ENCODE data around the gene MXD1.

MXD1 gene

DNA sequence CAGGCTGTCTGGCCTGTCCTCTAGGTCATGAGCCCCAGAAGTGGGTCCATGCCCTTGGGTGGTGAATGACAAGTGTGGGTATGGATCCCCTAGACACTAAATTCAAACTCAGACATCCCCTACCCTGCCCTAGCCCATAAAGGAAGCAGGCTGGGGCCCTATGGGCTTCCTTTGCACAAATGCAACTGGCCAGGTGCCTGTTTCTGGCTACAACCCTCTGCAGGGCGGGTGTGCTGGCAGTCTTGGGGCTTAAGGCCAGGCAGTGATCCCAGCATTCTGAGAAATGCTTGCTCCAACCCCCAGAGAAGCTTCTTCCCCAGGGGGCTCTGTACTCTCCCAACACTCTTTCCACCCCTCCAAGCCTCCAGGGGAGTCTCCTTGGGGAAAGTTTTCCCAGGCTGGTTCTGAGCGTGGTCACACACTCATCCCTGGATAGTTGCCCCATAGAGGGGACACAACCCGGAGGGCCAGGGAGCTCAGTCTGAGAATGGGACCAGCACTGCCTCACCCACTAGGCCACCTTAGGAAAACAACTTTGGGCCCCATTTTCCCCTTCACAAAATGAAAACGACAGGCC is 63.1 kb downstream of the MXD1 start:
- no peak for DNase-seq (ENCODE audit: low spot score)

DNA sequence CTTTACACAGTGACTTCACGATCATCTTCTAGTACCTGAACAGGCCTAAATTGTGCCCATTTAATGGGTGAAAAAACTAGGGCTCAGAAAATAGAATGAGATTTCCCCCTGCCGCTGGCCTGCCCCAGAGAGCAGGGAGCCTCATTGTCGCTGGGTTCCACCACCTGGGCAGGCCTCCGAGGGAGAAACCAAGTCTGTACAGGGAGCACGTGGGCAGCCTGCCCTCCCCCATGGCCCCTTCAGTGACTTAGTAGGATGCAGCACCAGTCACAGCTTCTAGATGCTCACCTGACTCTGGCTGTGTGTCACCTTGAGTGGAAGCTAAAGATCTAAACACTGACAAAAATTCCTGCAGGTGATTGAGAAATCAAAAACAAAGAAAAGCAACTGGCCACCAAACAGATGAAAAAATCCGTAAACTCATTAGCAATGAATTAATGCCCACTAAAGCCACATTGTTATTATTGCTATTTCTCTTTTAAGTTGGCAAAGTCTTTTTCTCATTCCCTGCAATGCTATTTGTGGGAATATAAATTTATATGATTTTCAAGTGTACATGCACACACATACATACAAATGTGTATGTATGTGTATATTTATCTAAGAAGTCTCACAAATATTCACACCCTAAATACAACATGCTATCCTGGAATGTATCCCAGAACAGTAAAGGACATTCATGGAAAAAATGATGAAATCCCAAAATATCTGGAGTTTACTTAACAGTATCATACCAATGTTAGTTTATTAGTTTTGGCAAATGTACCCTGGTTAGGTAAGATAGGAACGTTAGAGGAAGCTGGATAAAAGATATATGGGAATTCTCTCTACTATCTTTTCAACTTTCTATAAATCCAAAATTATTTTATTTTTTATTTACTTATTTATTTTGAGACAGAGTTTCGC is 65.2 kb downstream of the MXD1 start:
- DNase-seq (ENCODE audit: low spot score), result no peak

DNA sequence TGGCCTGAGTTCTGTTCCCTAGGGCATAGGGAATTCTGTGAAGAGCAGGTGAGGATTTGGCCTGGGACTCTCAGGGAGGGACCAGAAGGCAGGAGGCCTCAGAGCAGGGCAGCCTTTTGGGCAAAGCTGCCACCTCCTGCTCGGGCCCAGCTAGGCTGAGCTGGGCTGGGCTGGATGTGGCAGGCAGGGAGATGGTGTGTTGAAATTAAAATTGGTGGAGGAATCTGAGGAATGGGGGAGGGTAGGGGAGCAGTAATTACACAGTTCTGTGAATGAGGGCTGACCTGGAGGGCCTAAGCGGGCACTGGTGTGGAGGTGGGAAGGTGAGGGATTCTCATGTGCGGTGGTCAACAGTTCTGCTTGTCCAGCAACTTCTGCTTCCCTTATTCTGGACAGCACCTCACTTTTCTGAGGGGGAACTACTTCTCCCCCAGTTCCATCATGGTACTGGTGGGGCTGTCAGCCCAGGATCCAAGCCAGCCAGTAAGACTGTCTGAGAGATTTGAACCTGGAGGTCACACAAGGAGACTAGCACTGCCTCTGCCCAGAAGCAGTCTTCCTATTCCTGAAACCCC is 68.6 kb downstream of the MXD1 start:
- DNase-seq (ENCODE audit: low spot score), result no peak

DNA sequence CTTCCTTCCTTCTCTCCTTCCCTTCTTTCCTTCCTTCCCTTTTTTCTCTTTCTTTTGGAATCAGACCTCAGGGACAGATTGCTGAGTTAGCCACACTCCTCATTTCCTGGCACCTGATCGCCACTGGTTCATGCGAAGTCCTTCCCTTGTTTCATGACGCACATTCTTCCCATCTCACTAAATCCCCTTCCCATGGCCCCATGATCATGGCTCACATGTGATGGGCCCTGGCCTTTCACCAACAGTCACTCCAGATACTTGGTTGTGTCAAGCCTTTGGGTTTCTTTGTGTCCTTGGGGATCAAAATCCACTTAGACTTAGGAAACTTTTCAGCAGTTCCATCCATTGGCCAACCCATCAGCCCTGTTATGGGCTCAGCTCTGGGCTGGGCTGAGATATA is 70.3 kb downstream of the MXD1 start:
- no peak for DNase-seq (ENCODE audit: low spot score)

DNA sequence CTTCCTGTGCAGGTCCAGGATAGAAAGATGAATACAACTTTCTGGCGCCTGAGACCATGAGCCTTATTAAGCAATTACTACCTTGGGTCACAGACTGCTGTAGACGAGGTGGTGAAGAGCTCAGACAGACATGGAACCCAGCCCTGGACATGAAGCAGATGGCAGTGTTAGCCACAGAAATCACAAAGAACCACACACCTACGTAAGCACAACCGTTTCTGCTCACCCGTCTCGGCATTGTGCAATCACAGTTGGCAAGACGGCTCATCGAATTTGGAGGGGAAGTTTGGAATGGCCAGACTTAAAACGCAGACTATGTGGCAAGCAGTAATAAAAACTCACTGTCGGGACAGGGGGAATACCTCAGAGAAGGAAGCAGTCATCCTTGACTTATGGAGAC is 70.8 kb downstream of the MXD1 start:
- no peak for DNase-seq (ENCODE audit: low spot score)

DNA sequence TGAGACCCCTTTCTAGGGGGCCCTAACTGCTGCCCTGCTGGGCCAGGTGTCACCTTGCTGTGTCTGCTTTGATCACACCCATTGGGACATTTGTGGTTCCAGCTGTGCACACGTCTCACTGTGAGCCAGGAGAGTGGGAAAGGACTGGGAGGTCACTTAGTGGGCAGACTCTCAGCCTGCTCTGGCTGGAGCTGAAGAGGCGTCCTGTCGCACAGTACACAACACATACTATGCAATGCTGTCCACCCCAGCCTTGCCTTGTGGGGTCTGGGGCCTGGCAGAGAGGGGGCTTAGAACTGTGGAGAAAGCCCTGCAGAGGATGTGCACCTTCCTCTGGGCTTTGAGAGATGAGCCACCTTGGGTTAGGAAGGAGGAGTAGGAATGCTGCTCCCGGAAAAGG is 71.8 kb downstream of the MXD1 start:
- no peak for DNase-seq (ENCODE audit: low spot score)

DNA sequence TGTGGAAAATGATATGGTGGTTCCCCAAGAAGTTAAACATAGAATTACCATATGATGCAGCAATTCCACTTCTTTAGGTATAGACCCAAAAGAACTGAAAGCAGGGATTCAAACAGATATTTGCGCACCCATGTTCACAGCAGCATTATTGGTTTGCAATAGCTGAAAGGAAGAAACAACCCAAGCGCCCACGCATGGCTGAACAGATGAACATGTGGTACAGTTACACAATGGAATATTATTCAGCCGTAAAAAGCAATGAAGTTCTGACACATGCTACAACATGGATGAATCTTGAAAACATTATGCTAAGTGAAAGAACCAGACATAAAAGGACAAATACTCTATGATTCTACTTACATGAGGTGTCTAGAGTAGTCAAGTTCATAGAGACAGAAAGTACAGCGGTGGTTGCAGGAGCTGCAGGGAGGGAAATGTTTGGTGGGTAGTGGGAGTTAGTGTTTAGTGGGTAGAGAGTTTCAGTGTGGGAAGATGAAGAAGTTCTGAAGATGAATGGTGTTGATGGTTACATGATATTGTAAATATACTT is 73.3 kb downstream of the MXD1 start:
- no peak for DNase-seq (ENCODE audit: low spot score)

DNA sequence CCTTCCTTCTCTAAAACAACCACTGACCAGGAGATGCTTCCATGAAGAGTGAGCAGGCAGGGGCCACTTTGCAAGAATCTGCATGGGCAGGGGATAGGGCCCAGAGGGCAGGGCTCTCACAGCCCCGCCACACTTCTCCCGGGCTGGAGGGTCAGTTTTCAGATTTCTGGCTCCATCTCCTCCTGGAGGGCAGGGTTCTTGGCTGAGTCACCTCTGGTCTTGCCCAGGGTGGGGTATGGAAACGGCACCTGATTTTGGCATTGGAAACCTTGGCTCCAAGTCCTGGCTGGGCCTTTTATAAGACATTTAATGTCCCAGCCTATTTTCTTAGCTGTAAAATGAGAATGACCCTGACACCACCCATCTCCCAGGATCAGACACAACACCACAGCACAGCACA is 74.1 kb downstream of the MXD1 start:
- no peak for DNase-seq (ENCODE audit: low spot score)

DNA sequence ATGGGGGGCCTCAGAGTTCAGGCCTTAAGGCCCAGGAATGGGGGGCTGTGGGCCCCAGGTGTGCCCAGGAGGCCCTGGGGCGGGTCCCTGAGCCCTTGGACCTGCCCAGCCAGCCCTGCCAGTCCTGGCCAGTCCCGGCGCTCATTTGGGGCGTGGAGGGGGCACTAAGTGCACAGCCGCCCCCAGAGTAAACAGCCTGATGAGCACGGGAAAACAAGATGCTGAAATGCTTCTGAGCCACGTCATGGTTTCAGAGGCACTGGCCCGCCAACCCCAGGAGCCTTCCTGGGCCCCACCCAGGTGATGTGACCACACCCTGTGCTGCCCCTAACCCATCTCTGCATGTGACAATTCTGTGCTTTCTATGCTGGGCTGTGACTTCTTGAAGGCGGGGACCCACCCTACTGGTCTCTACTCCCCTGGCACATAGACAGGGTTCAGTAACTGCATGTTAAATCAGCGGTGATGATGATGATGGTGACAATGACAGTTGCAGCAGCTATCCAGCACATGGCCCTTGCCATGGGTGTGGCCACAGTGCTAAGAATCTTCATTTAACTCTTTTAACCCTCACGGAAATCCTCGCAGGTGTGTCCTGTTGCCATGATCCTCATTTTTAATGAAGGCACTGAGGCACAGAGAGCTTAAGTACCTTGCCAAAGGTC is 74.7 kb downstream of the MXD1 start:
- no peak for DNase-seq (ENCODE audit: low spot score)

Measured in HuH-7.5 (cell line).